IMR-90 (cell line): ENCODE results near the gene RXFP2. TPM values are rescaled to one million over a fixed set of nuclear protein-coding genes. Genes with fewer than 3 reads are reported as not detected.

Experiments used
- ATAC-seq: fragments of 200-7000 bp; cut with Tn5 transposase; 2 replicates; pipeline ENCODE4 v1.9.1; 2020; ENCODE audit warnings: low read depth, mild to moderate bottlenecking, moderate library complexity
- BruUV-seq: library from RNA; stranded (reverse); fragments of 400-500 nt; replicated peaks from 2 replicates; lab custom pipeline; 2021; lab: Mats Ljungman, UMichigan
- CTCF ChIA-PET: fragments of 300-600 bp; formaldehyde crosslinking; extraction: SDS; loops from one replicate; lab custom pipeline; 2021; ENCODE audit warnings: antibody characterized with exemption; lab: Yijun Ruan, JAX
- POLR2A ChIA-PET: fragments of 300-600 bp; sonication (Branson Sonifier 250); formaldehyde crosslinking; loops from one replicate; lab custom pipeline; 2022; ENCODE audit warnings: antibody characterized with exemption; ENCODE audit not compliant: unreplicated experiment; lab: Charles Lee
- DNase-seq: peaks from one replicate; pipeline ENCODE4 v3.0.0; 2013
- H2AFZ ChIP-seq: replicated peaks from 2 replicates; pipeline ENCODE3; 2013; ENCODE audit warnings: low read length, mild to moderate bottlenecking; ENCODE audit not compliant: poor library complexity
- H2AK5ac ChIP-seq: 2 replicates; pipeline ENCODE4 v1.6.1; 2013; ENCODE audit warnings: low read depth, low read length, inconsistent platforms
- H2AK9ac ChIP-seq: replicated peaks from 2 replicates; pipeline ENCODE3; 2013; ENCODE audit warnings: mild to moderate bottlenecking, low read depth, low read length, moderate library complexity; ENCODE audit not compliant: poor library complexity
- H2BK120ac ChIP-seq: 2 replicates; pipeline ENCODE4 v1.6.1; 2013; ENCODE audit warnings: low read depth, low read length, inconsistent platforms
- H2BK15ac ChIP-seq: 3 replicates; pipeline ENCODE4 v1.6.1; 2013; ENCODE audit warnings: low read depth, low read length, inconsistent platforms
- H2BK20ac ChIP-seq: 2 replicates; pipeline ENCODE4 v1.6.1; 2013; ENCODE audit warnings: low read depth, mild to moderate bottlenecking, inconsistent platforms, low read length, moderate library complexity
- H2BK5ac ChIP-seq: 2 replicates; pipeline ENCODE4 v1.6.1; 2013; ENCODE audit warnings: mild to moderate bottlenecking, low read depth, low read length, inconsistent platforms; ENCODE audit not compliant: poor library complexity, severe bottlenecking
- H3K14ac ChIP-seq: replicated peaks from 2 replicates; pipeline ENCODE4 v1.6.1; 2013; ENCODE audit warnings: low read depth, low read length, inconsistent platforms
- H3K18ac ChIP-seq: 2 replicates; pipeline ENCODE4 v1.6.1; 2013; ENCODE audit warnings: low read depth, low read length, control low read depth
- H3K23ac ChIP-seq: 2 replicates; pipeline ENCODE4 v1.6.1; 2013; ENCODE audit warnings: low read depth, low read length, inconsistent platforms
- H3K27ac ChIP-seq: 2 replicates; pipeline ENCODE4 v1.5.1; 2013; ENCODE audit warnings: mild to moderate bottlenecking, control low read depth, low read length; ENCODE audit not compliant: insufficient read depth
- H3K27me3 ChIP-seq: 2 replicates; pipeline ENCODE4 v1.6.1; 2013; ENCODE audit warnings: low read length; ENCODE audit not compliant: control insufficient read depth, insufficient read depth
- H3K36me3 ChIP-seq: 2 replicates; pipeline ENCODE4 v1.6.1; 2013; ENCODE audit warnings: low read length, mixed read lengths; ENCODE audit not compliant: control insufficient read depth, insufficient read depth
- H3K4ac ChIP-seq: 2 replicates; pipeline ENCODE4 v1.6.1; 2013; ENCODE audit warnings: low read depth, low read length, inconsistent platforms
- H3K4me1 ChIP-seq: 2 replicates; pipeline ENCODE4 v1.6.1; 2013; ENCODE audit warnings: low read length, mixed read lengths; ENCODE audit not compliant: control insufficient read depth, insufficient read depth
- H3K4me2 ChIP-seq: 2 replicates; pipeline ENCODE4 v1.6.1; 2013; ENCODE audit warnings: low read depth, mild to moderate bottlenecking, control low read depth, low read length, moderate library complexity
- H3K4me3 ChIP-seq: 2 replicates; pipeline ENCODE4 v1.5.1; 2013; ENCODE audit warnings: low read depth, mild to moderate bottlenecking, control low read depth, low read length, moderate library complexity; ENCODE audit not compliant: insufficient read depth
- H3K56ac ChIP-seq: 2 replicates; pipeline ENCODE4 v1.6.1; 2013; ENCODE audit warnings: low read length, inconsistent platforms; ENCODE audit not compliant: insufficient read depth; ENCODE audit errors: extremely low read depth
- H3K79me1 ChIP-seq, 2 experiments: 2 replicates each; pipeline ENCODE4 v1.6.1; 2013; ENCODE audit warnings: low read length in 2 of 2, inconsistent platforms in 1 of 2, low read depth in 1 of 2
- H3K9ac ChIP-seq: 2 replicates; pipeline ENCODE4 v1.6.1; 2013; ENCODE audit warnings: low read depth, low read length, control low read depth
- H3K9me1 ChIP-seq: 2 replicates; pipeline ENCODE4 v1.6.1; 2013; ENCODE audit warnings: low read length, inconsistent platforms; ENCODE audit not compliant: insufficient read depth
- H3K9me3 ChIP-seq: 2 replicates; pipeline ENCODE4 v1.6.1; 2013; ENCODE audit warnings: low read length; ENCODE audit not compliant: control insufficient read depth, insufficient read depth
- H4K20me1 ChIP-seq: 2 replicates; pipeline ENCODE4 v1.6.1; 2013; ENCODE audit warnings: low read length, inconsistent platforms; ENCODE audit not compliant: insufficient read depth
- H4K5ac ChIP-seq: 2 replicates; pipeline ENCODE4 v1.6.1; 2013; ENCODE audit warnings: mild to moderate bottlenecking, low read depth, low read length, control low read depth
- H4K8ac ChIP-seq, 2 experiments: 2 replicates each; pipeline ENCODE4 v1.6.1; 2013; ENCODE audit warnings: low read depth in 2 of 2, low read length in 2 of 2, control low read depth in 1 of 2, inconsistent platforms in 1 of 2
- H4K91ac ChIP-seq: 2 replicates; pipeline ENCODE4 v1.6.1; 2013; ENCODE audit warnings: low read depth, low read length, inconsistent platforms; ENCODE audit not compliant: insufficient read depth
- BHLHE40 ChIP-seq: fragments of 150-350 bp; IDR thresholded peaks from 2 replicates; pipeline ENCODE4 v1.6.1; 2016; ENCODE audit warnings: mild to moderate bottlenecking, low read depth, low read length
- CEBPB ChIP-seq: IDR thresholded peaks from 2 replicates; pipeline ENCODE4 v1.6.1; 2012; ENCODE audit warnings: low read depth, low read length, improper control_type of control experiment
- CHD1 ChIP-seq: IDR thresholded peaks from 2 replicates; pipeline ENCODE4 v1.6.1; 2012; ENCODE audit warnings: low read depth, low read length, improper control_type of control experiment
- ELK1 ChIP-seq: fragments of 150-350 bp; IDR thresholded peaks from 2 replicates; pipeline ENCODE4 v1.6.1; 2016; ENCODE audit warnings: low read depth, mild to moderate bottlenecking, low read length, moderate library complexity, borderline replicate concordance
- FOS ChIP-seq: fragments of 150-350 bp; IDR thresholded peaks from 2 replicates; pipeline ENCODE4 v1.6.1; 2016; ENCODE audit warnings: low read depth, low read length
- MAFK ChIP-seq: IDR thresholded peaks from 2 replicates; pipeline ENCODE4 v1.6.1; 2012; ENCODE audit warnings: low read depth, low read length, improper control_type of control experiment
- MAZ ChIP-seq: IDR thresholded peaks from 2 replicates; pipeline ENCODE4 v1.6.1; 2012; ENCODE audit warnings: low read depth, mild to moderate bottlenecking, low read length, improper control_type of control experiment, moderate library complexity, borderline replicate concordance
- MXI1 ChIP-seq: IDR thresholded peaks from 2 replicates; pipeline ENCODE4 v1.6.1; 2012; ENCODE audit warnings: low read depth, mild to moderate bottlenecking, low read length, moderate library complexity, borderline replicate concordance
- POLR2A ChIP-seq: IDR thresholded peaks from 2 replicates; pipeline ENCODE4 v1.6.1; 2012; ENCODE audit warnings: mild to moderate bottlenecking, low read depth, low read length
- RCOR1 ChIP-seq: IDR thresholded peaks from 2 replicates; pipeline ENCODE4 v1.6.1; 2012; ENCODE audit warnings: mild to moderate bottlenecking, low read length, improper control_type of control experiment; ENCODE audit not compliant: insufficient replicate concordance
- RFX5 ChIP-seq: IDR thresholded peaks from 2 replicates; pipeline ENCODE4 v1.8.0; 2012; ENCODE audit warnings: low read depth, mild to moderate bottlenecking, low read length, moderate library complexity
- SMC3 ChIP-seq: fragments of 150-350 bp; IDR thresholded peaks from 2 replicates; pipeline ENCODE4 v1.6.1; 2016; ENCODE audit warnings: low read depth, mild to moderate bottlenecking, antibody characterized with exemption, low read length, moderate library complexity
- WGBS, 2 experiments: methylation state at CpG; one replicate each; pipeline versions ENCODE4 v1.1.5 to v1.1.7; 2013; ENCODE audit warnings: missing lambda C conversion rate in 2 of 2; ENCODE audit not compliant: insufficient read length in 1 of 2; ENCODE audit errors: extremely low coverage in 2 of 2; 5-methylcytosine and 5-hydroxymethylcytosine counted together
- dilution Hi-C: fragments of 300-500 bp; cut with HindIII; formaldehyde crosslinking; loops from one replicate; pipeline ENCODE4 v1.14.3; 2018; ENCODE audit warnings: low sequenced_read_pairs; ENCODE audit not compliant: unreplicated experiment
- in situ Hi-C: fragments of 300-500 bp; cut with MboI; formaldehyde crosslinking; loops from 3 replicates; pipeline ENCODE4 v1.14.3; 2019; ENCODE audit warnings: low sequenced_read_pairs, inconsistent platforms, mixed read lengths
- intact Hi-C: fragments of 100-400 bp; cut with micrococcal nuclease; formaldehyde crosslinking; loops from 2 replicates; pipeline ENCODE4 v1.10.0; 2022
- polyA plus RNA-seq, 3 experiments: library from polyadenylated mRNA; depleted of rRNA; stranded (reverse); fragments of >200 nt; gene quantifications; 2 replicates each; pipeline ENCODE4 v1.2.3, GENCODE V29; 2012; ENCODE audit warnings: low replicate concordance in 1 of 3
- total RNA-seq: library from RNA; depleted of rRNA; stranded (reverse); fragments of >200 nt; gene quantifications from 2 replicates; pipeline ENCODE4 v1.2.3, GENCODE V29; 2012
- TF ChIP-seq, protein P1 (sequence below): conservative IDR thresholded peaks from 2 replicates; pipeline ENCODE4 v1.5.1; 2012; ENCODE audit warnings: mild to moderate bottlenecking, low read depth, low read length, improper control_type of control experiment
- TF ChIP-seq, protein P2 (sequence below): fragments of 150-350 bp; IDR thresholded peaks from 2 replicates; pipeline ENCODE4 v1.6.1; 2017; ENCODE audit warnings: mild to moderate bottlenecking, antibody characterized with exemption, low read length, low read depth

RXFP2 gene
- total and polyA plus RNA-seq, 2 of the 4 experiments (the other 2 are of a cell fraction): not detected

DNA sequence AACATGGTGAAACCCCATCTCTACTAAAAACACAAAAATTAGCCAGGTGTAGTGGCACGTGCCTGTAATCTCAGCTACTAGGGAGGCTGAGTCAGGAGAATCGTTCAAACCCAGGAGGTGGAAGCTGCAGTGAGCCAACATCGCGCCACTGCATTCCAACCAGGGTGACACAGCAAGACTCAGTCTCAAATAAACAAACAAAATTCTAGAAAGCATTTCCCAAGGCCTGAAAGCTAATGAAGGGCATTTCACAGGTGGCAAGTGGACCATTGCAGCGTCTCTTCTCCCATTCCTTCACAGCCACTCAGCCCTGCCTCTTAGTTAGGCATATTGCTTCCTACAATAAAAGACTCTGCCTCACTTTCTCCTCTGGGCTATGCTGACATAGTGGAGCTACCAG is 13.5 kb upstream of the RXFP2 start:
- DNase-seq (no peak), ATAC-seq (no peak)
- 56% methylated on average over 5 of the region's 5 CpGs; no CpG with 5 or more reads in 1 of the 2 experiments for WGBS, 2 experiments
- H4K20me1 ChIP-seq: no peaks in the 10 kb centered on the region
- H2AK9ac ChIP-seq: no peak overlapping the region
- no peak overlapping the region for H3K27ac ChIP-seq
- no peak overlapping the region for H2BK20ac ChIP-seq
- H4K5ac ChIP-seq: no peak overlapping the region
- H2AK5ac ChIP-seq: no peak overlapping the region
- H4K91ac ChIP-seq: no peak overlapping the region
- H3K4me2 ChIP-seq: no peak overlapping the region
- CTCF ChIA-PET: interaction anchor here (1.1 kb wide), 1 partner anchor 72 kb away, joined by 4 read pairs; no protein-coding TSS in a partner anchor
- H3K18ac ChIP-seq: no peak overlapping the region
- POLR2A ChIA-PET: interaction anchor here (0.6 kb wide), 1 partner anchor 68 kb away, joined by 9 read pairs; no protein-coding TSS in a partner anchor
- intact Hi-C loops (no loop called here), in situ Hi-C loops (loop anchor here (25.0 kb wide), 1 partner anchor 489 kb away; no protein-coding TSS in a partner anchor), dilution Hi-C loops (no loop called here)
- H3K27me3 ChIP-seq: peaks cover 4% of the 10 kb centered on the region
- H3K9me1 ChIP-seq: no peaks in the 10 kb centered on the region
- H3K4me1 ChIP-seq: no peaks in the 10 kb centered on the region
- no peak overlapping the region for H3K56ac ChIP-seq
- no peak overlapping the region for H2BK120ac ChIP-seq
- no peaks in the 10 kb centered on the region for H3K79me1 ChIP-seq
- no peak overlapping the region for H3K4ac ChIP-seq
- no peaks in the 10 kb centered on the region for H3K36me3 ChIP-seq
- TF ChIP-seq BHLHE40 (no peak), RCOR1 (no peak), FOS (no peak), SMC3 (no peak), CHD1 (no peak), RFX5 (no peak), MXI1 (no peak), MAFK (no peak), POLR2A (no peak), MAZ (no peak), CEBPB (no peak), ELK1 (no peak)
- TF ChIP-seq, protein P1, sequence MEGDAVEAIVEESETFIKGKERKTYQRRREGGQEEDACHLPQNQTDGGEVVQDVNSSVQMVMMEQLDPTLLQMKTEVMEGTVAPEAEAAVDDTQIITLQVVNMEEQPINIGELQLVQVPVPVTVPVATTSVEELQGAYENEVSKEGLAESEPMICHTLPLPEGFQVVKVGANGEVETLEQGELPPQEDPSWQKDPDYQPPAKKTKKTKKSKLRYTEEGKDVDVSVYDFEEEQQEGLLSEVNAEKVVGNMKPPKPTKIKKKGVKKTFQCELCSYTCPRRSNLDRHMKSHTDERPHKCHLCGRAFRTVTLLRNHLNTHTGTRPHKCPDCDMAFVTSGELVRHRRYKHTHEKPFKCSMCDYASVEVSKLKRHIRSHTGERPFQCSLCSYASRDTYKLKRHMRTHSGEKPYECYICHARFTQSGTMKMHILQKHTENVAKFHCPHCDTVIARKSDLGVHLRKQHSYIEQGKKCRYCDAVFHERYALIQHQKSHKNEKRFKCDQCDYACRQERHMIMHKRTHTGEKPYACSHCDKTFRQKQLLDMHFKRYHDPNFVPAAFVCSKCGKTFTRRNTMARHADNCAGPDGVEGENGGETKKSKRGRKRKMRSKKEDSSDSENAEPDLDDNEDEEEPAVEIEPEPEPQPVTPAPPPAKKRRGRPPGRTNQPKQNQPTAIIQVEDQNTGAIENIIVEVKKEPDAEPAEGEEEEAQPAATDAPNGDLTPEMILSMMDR: no peak
- TF ChIP-seq, protein P2, sequence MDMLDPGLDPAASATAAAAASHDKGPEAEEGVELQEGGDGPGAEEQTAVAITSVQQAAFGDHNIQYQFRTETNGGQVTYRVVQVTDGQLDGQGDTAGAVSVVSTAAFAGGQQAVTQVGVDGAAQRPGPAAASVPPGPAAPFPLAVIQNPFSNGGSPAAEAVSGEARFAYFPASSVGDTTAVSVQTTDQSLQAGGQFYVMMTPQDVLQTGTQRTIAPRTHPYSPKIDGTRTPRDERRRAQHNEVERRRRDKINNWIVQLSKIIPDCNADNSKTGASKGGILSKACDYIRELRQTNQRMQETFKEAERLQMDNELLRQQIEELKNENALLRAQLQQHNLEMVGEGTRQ: no peak
- H3K9me3 ChIP-seq: no peaks in the 10 kb centered on the region
- H4K8ac ChIP-seq: no peak overlapping the region
- no peak overlapping the region for H2AFZ ChIP-seq
- no peak overlapping the region for H3K14ac ChIP-seq
- no peak overlapping the region for H2BK5ac ChIP-seq
- no peak overlapping the region for H3K23ac ChIP-seq
- BruUV-seq: no TSS peak
- no peak overlapping the region for H3K9ac ChIP-seq
- no peak overlapping the region for H3K4me3 ChIP-seq
- H2BK15ac ChIP-seq: no peak overlapping the region
